ENCODE measurements around the gene CRAT. TPM values are rescaled to one million over a fixed set of nuclear protein-coding genes. Genes with fewer than 3 reads are reported as not detected.

The CRAT gene
- total RNA-seq, 2 experiments from 2014 or later: 13.2 to 18.9 TPM

DNA sequence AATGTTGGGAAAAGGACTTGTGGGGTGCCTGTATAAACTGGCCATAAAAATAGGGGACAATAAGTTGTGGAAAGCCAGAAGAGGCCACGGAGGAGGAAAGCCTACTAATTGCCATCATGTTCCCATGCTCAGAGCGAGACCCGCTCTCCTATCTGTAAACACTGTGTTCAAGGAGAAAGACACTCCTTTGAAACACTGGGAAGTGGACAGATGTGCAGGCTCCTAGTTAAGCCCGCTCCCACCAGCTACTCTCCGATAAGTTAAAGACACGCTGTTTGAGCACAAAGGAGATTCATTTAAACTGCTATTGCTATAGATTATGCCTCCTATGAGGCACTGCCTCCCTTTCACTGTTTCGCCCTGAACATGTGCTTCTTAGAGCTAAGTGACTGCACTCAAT lies 9.3 kb downstream of the CRAT start:
- DNase-seq: no peak
- Mint-ChIP-seq H3K36me3 (ENCODE audit: low read depth) (no peaks in the 10 kb centered on the region), H3K9me3 (ENCODE audit: low read depth) (no peaks in the 10 kb centered on the region), H3K4me3 (no peak overlapping the region), H3K4me1 (no peaks in the 10 kb centered on the region), H3K27ac (no peak overlapping the region), H3K27me3 (no peaks in the 10 kb centered on the region)
- POLR2A ChIA-PET: no interaction called here
- no peak for ATAC-seq
- CTCF ChIA-PET: no interaction called here
- intact Hi-C loops (cut with DNase I, micrococcal nuclease): no loop called here

DNA sequence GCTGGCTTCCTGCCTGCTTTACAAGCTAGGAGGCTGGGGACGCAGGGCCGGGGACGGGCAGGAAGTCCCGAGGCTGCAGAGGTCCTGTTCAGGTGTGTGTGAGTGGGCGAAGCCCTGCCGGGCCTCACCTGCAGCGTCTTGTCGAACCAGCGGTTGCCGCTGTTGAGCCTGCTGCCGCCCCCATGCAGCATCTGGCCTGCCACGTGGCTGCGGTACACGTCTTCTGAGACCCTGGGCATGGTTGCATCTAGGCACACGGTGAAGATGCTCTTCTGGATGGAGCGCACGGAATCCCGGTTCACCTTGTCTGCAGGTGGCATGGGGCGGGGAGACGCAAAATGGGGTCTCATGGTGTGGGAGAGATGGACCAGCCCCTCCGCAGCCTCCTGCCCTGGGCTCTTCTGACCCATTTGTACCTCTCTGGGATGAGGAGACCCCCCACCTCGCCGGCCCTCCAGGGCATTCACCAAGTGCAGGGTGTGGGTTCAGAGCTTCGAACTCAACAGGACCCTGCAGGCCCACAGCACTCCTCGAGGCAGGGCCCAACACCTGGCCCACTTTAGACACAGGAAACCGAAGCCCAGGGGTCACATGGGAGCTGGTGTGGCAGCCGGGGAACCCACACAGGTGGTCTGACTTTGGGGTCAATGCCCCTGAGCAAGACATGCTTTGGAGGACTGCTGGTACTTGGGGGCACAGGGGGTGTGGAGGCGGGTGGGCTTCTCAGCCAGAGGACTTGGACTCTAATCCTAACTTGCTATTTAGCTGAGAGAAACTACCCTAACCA lies 10.0 kb downstream of the CRAT start:
- Mint-ChIP-seq H3K9me3 (ENCODE audit: low read depth) (no peaks in the 10 kb centered on the region), H3K4me3 (no peak overlapping the region)
- CTCF ChIA-PET: no interaction called here

DNA sequence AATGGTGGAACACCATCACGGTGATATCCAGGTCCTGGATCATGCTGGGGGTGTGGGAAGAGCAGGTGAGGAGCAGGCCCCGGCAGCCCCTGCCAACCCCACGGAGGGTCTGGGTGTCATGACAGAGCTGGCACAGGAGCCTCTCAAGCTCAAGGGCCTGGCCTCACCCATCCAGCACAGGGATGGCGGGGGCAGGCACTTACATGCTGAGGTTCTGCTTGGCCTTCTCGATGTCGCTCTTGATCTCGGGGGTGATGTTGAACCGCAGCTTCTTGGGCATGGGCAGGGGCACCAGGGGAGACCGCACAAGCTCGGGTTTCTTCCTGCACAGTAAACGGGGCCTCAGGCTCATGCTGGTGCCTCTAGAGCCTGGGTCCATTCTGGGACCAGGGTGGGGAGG lies 12.3 kb downstream of the CRAT start:
- Mint-ChIP-seq H3K27me3 (no peaks in the 10 kb centered on the region), H3K4me1 (no peaks in the 10 kb centered on the region), H3K9me3 (ENCODE audit: low read depth) (no peaks in the 10 kb centered on the region), H3K4me3 (no peak overlapping the region), H3K27ac (no peak overlapping the region), H3K36me3 (ENCODE audit: low read depth) (no peaks in the 10 kb centered on the region)
- no peak for DNase-seq
- ChIA-PET CTCF (interaction anchor here (0.6 kb wide), 1 partner anchor 555 kb away, joined by 3 read pairs; no protein-coding TSS in a partner anchor), POLR2A (interaction anchor here (0.7 kb wide), 2 partner anchors 14 to 17 kb away, joined by 3 read pairs; no protein-coding TSS in a partner anchor)
- intact Hi-C loops (cut with DNase I, micrococcal nuclease): no loop called here
- no peak for ATAC-seq

More for the DNA sequence above, 10.0 kb downstream of the CRAT start:
- Mint-ChIP-seq H3K4me1 (no peaks in the 10 kb centered on the region), H3K27ac (no peak overlapping the region), H3K27me3 (no peaks in the 10 kb centered on the region), H3K36me3 (ENCODE audit: low read depth) (no peaks in the 10 kb centered on the region)
- intact Hi-C loops (cut with DNase I, micrococcal nuclease): no loop called here
- POLR2A ChIA-PET: no interaction called here
- DNase-seq (no peak), ATAC-seq (no peak)

DNA sequence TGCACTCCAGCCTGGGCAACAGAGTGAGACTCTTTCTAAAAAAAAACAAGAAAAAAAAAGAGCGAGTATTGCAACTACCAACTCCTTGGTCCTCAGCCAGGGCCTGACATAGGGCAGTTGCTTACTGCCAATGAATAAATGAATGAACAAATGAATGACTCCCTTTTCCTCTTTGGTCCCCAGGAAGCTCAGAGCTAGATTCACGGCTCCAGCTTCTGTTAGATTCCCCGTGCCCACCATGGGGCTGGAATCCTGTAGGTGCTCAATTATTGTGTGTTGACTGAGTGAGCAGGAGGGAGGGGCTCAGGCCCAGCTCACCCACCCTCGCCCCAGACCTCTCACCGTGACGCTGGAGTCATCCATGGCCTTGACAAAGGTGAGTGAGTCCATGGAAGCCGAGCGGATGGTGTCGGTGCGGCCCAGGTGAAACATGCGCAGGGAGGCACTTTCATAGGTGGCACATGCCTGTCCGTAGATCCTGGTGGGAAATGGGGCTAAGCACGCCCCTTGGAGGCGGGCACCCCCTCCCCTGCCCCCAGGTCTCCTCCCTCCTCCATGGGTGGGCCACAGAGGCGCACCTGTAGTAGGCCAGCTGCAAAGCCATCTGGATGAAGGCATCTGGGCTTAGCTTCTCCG lies 12.8 kb downstream of the CRAT start:
- no peak overlapping the region for H3K4me3 Mint-ChIP-seq
- no peaks in the 10 kb centered on the region for H3K9me3 Mint-ChIP-seq (ENCODE audit: low read depth)
- DNase-seq: no peak
- no peaks in the 10 kb centered on the region for H3K36me3 Mint-ChIP-seq (ENCODE audit: low read depth)
- no peaks in the 10 kb centered on the region for H3K27me3 Mint-ChIP-seq
- H3K4me1 Mint-ChIP-seq: no peaks in the 10 kb centered on the region
- intact Hi-C loops (cut with DNase I, micrococcal nuclease): no loop called here
- CTCF ChIA-PET: interaction anchor here (0.6 kb wide), 4 partner anchors 30 to 843 kb away, joined by 3 to 4 read pairs (median 3); no protein-coding TSS in a partner anchor
- no peak overlapping the region for H3K27ac Mint-ChIP-seq
- ATAC-seq: no peak
- POLR2A ChIA-PET: interaction anchor here (0.5 to 0.7 kb wide), 3 partner anchors 15 to 645 kb away, joined by 3 to 4 read pairs (median 3); no protein-coding TSS in a partner anchor

DNA sequence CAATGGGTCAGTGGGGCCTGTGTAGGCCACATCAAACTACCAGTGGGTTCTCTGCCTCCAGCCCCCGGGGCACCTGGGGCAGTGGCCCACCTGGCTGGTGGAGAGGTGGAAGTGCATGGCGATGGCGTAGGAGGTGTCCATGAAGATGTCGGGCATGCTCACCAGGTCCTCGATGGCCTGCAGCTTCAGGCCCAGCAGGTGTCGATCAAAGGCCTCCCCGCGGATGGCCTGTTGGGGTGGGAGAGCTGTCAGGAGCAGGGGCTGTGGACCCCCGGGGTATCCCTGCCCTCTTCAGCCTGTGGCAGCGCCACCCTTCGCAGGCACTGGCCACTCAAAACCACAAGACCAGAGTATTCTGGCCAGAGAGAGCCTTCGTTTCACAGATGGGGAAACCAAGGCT lies 14.7 kb downstream of the CRAT start:
- ChIA-PET POLR2A (no interaction called here), CTCF (no interaction called here)
- no peaks in the 10 kb centered on the region for H3K36me3 Mint-ChIP-seq (ENCODE audit: low read depth)
- no peak overlapping the region for H3K4me3 Mint-ChIP-seq
- no peak overlapping the region for H3K27ac Mint-ChIP-seq
- no peaks in the 10 kb centered on the region for H3K9me3 Mint-ChIP-seq (ENCODE audit: low read depth)
- DNase-seq (no peak), ATAC-seq (no peak)
- intact Hi-C loops (cut with DNase I, micrococcal nuclease): no loop called here
- no peaks in the 10 kb centered on the region for H3K27me3 Mint-ChIP-seq
- no peaks in the 10 kb centered on the region for H3K4me1 Mint-ChIP-seq

DNA sequence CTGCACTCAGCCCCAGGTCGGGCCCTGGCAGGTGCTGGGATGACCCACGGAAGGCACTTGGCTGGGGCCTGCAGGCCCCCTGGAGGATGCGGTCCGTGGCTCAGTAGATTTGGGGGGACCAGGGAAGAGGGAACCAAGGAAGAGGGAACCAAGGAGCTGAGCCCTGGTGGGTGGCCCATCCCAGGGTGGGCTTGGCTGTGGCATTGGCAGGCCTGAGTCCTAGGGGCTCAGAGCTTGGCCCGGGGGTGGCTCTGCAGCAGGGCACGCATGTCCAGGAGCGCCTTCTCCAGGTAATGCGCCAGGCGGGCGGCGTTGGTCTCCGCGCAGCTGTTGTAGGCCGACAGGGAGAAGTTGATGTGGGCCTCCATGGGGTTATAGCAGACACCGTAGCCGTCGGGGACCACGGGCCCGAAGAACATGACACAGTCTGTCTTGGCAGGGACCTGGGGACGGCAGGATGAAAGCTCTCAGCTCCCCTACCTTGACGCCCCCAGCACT lies 15.4 kb downstream of the CRAT start:
- ChIA-PET CTCF (interaction anchor here (0.7 kb wide), 1 partner anchor 41 kb away, joined by 3 read pairs; no protein-coding TSS in a partner anchor), POLR2A (no interaction called here)
- no peak for ATAC-seq
- intact Hi-C loops (cut with DNase I, micrococcal nuclease): no loop called here
- DNase-seq: no peak
- no peaks in the 10 kb centered on the region for H3K27me3 Mint-ChIP-seq
- no peak overlapping the region for H3K27ac Mint-ChIP-seq
- no peaks in the 10 kb centered on the region for H3K9me3 Mint-ChIP-seq (ENCODE audit: low read depth)
- no peaks in the 10 kb centered on the region for H3K4me1 Mint-ChIP-seq
- H3K36me3 Mint-ChIP-seq (ENCODE audit: low read depth): no peaks in the 10 kb centered on the region
- H3K4me3 Mint-ChIP-seq: no peak overlapping the region

DNA sequence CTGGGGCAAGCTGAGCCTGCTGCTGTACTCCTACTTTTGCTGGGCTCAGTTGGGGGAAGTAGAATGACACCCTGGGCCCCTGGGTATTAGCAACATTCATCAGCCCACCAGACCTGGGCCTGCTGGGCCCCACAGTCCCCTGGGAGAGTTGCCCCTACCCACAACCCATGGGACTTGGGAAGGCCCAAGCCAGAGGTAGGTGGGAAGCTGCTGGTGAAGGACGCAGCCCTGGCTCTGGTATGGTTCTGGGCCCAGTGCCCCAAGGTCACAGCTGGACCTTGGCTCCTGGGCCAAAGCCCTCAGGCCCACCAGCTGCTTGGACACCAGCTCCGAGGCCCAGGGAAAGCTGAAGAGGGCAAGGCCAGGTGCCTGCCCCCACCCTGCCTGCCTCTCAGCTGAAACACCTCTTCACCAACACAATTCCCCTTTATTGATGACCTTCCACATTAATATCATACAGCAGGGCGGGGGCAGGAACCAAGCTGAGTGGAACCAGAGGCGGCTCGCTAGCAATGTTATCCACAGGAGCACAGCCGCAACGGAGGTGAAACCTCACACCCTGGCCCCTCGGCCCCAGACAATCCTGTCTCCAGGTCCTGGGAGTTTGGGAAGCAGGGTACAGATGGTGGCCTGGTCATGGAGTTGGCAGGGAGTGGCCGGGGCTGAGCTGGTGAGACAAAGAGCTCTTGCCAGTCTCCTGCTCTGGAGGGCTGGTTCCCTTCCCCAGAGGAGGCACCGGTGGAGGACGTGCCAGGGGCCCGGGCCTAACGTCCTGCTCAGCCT lies 16.0 kb downstream of the CRAT start:
- Mint-ChIP-seq H3K9me3 (ENCODE audit: low read depth) (no peaks in the 10 kb centered on the region), H3K4me1 (no peaks in the 10 kb centered on the region), H3K4me3 (no peak overlapping the region), H3K27me3 (no peaks in the 10 kb centered on the region), H3K27ac (no peak overlapping the region), H3K36me3 (ENCODE audit: low read depth) (peaks cover 3% of the 10 kb centered on the region)
- ATAC-seq (no peak), DNase-seq (no peak)
- ChIA-PET CTCF (interaction anchor here (0.7 kb wide), 1 partner anchor 41 kb away, joined by 3 read pairs; no protein-coding TSS in a partner anchor), POLR2A (no interaction called here)
- intact Hi-C loops (cut with DNase I, micrococcal nuclease): no loop called here

DNA sequence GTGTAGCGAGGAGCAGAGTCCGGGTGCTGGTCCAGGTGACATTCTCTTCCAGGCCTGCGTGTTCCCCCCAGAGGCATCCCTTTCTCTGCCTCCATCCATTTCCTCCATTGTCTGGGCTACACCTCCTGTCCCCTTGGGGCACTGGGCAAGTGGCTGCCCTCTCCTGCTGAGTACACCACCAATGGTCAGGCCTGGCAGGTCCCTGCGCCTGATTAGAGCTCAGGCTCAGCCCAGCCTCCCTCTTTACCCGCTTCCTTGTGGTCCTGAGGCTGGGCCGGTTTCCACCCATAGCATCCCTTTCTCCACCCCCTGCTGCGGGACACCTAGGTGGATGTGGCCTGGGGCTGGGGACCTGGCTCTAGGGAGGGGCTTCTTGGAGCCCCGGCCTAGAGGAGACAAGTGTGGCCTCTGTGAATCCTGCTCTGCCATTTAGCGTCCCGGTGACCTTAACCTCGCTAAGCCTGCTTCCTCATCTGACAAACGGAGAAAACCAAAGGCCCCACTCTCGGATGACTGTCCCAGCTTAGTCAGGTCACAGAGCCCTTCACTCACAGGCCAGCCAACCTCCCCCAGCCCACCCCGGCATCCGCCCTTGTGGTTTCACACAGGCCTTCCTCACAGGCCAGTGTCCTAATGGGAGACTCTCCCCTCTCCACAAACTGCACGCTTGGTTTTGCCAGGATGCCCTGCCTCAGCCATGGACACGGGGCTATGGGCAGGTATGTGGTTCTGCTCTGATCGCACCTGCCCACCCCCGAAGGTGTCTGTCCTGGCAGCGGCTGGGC lies 16.8 kb downstream of the CRAT start:
- DNase-seq: no peak
- Mint-ChIP-seq H3K4me3 (no peak overlapping the region), H3K9me3 (ENCODE audit: low read depth) (no peaks in the 10 kb centered on the region), H3K4me1 (no peaks in the 10 kb centered on the region), H3K36me3 (ENCODE audit: low read depth) (peaks cover 4% of the 10 kb centered on the region), H3K27ac (no peak overlapping the region), H3K27me3 (no peaks in the 10 kb centered on the region)
- CTCF ChIA-PET: interaction anchor here (0.7 kb wide), 1 partner anchor 45 kb away, joined by 4 read pairs; no protein-coding TSS in a partner anchor
- ATAC-seq: no peak
- intact Hi-C loops (cut with DNase I, micrococcal nuclease): no loop called here
- POLR2A ChIA-PET: no interaction called here

DNA sequence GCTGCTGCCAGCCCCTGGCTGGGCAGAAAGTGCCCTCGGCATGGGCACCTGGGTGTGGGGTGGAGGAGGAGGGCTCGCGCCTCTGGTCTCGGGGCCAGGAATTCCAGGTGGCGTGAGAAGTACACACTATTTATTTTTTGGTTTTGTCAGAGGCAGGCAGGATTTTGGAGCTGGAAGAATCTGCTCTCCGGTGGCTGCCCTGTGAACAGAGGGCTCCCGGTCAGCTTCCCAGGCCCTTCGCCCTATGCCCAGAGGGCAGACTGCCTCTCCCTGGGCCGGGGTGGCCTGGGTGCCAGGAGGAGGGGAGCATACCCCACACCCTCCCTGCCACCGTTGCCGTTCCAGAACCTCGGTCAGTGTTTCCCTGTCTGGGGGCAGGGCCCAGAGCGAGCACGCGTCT lies 21.3 kb downstream of the CRAT start:
- ChIA-PET CTCF (interaction anchor here (0.7 kb wide), 1 partner anchor 84 kb away, joined by 3 read pairs; no protein-coding TSS in a partner anchor), POLR2A (no interaction called here)
- no peak overlapping the region for H3K27ac Mint-ChIP-seq
- no peaks in the 10 kb centered on the region for H3K4me1 Mint-ChIP-seq
- H3K36me3 Mint-ChIP-seq (ENCODE audit: low read depth): peaks cover 4% of the 10 kb centered on the region
- H3K9me3 Mint-ChIP-seq (ENCODE audit: low read depth): no peaks in the 10 kb centered on the region
- intact Hi-C loops (cut with DNase I, micrococcal nuclease): no loop called here
- H3K4me3 Mint-ChIP-seq: no peak overlapping the region
- ATAC-seq: no peak
- DNase-seq: no peak
- no peaks in the 10 kb centered on the region for H3K27me3 Mint-ChIP-seq

DNA sequence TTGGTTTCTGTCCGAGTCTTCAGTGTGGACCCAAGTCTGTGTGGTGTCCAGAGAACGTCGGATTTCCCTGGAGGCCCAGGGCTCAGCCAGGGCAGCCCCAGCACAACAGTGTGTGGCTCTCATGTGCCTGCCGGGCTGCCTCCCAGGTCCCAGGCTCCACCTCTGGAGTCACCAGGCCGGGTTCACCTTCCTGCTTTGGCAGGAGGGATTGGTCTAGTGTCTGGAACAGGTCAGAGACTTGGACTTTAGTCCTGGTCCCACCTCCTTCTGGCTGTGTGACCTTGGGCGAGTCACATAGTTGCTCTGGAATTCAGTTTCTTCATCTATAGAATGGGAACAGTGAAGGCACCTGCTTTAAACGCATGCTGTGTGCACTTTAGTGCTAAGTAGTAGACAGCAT lies 26.5 kb downstream of the CRAT start:
- POLR2A ChIA-PET: no interaction called here
- Mint-ChIP-seq H3K4me1 (peaks cover 20% of the 10 kb centered on the region), H3K4me3 (no peak overlapping the region), H3K9me3 (ENCODE audit: low read depth) (no peaks in the 10 kb centered on the region), H3K27me3 (no peaks in the 10 kb centered on the region), H3K36me3 (ENCODE audit: low read depth) (no peaks in the 10 kb centered on the region), H3K27ac (no peak overlapping the region)
- intact Hi-C loops (cut with DNase I, micrococcal nuclease): no loop called here
- DNase-seq: no peak
- CTCF ChIA-PET: interaction anchor here (0.7 kb wide), 1 partner anchor 56 kb away, joined by 4 read pairs; no protein-coding TSS in a partner anchor
- no peak for ATAC-seq
